ENCODE results near the gene CELF1. TPM values are rescaled to one million over a fixed set of nuclear protein-coding genes. Genes with fewer than 3 reads are reported as not detected.
A peak's percentile ranks its signal among the peaks of the same experiment; 100 is the strongest.

CELF1 gene
- total and polyA plus RNA-seq, 2 of the 13 experiments (the other 11 are each of a cell fraction or from before 2014, with no cell fraction given) = 69.0 to 80.1 TPM

DNA sequence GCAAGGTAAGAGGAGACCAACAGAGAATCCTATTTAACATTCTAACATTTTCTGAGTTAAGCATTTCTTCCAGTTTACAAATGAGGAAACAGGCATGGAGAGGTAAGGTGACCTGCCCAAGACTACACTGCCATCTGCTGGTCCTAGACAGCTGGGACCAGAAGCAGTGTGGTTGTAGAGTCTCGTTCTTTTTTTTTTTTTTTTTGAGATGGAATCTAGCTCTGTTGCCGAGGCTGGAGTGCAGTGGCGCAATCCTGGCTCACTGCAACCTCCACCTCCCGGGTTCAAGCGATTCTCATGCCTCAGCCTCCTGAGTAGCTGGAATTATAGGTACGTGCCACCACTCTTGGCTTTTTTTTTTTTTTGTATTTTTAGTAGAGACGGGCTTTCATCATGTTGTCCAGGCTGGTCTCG lies 98.7 kb downstream of the CELF1 start (continued):
- TF ChIP-seq CEBPG (CRISPR knock-in tag; IDR thresholded peaks at IDR 0.05) (peak; percentile 85), ELF3 (CRISPR knock-in tag; IDR thresholded peaks at IDR 0.05) (peak; percentile 70), ERF (CRISPR knock-in tag; IDR thresholded peaks at IDR 0.05) (peak; percentile 68; the same call in 1 of the 2 replicates), ZNF124 (CRISPR knock-in tag; IDR thresholded peaks at IDR 0.05) (peak; percentile 46; the same call in 1 of the 2 replicates)
- TF ChIP-seq, protein P1, sequence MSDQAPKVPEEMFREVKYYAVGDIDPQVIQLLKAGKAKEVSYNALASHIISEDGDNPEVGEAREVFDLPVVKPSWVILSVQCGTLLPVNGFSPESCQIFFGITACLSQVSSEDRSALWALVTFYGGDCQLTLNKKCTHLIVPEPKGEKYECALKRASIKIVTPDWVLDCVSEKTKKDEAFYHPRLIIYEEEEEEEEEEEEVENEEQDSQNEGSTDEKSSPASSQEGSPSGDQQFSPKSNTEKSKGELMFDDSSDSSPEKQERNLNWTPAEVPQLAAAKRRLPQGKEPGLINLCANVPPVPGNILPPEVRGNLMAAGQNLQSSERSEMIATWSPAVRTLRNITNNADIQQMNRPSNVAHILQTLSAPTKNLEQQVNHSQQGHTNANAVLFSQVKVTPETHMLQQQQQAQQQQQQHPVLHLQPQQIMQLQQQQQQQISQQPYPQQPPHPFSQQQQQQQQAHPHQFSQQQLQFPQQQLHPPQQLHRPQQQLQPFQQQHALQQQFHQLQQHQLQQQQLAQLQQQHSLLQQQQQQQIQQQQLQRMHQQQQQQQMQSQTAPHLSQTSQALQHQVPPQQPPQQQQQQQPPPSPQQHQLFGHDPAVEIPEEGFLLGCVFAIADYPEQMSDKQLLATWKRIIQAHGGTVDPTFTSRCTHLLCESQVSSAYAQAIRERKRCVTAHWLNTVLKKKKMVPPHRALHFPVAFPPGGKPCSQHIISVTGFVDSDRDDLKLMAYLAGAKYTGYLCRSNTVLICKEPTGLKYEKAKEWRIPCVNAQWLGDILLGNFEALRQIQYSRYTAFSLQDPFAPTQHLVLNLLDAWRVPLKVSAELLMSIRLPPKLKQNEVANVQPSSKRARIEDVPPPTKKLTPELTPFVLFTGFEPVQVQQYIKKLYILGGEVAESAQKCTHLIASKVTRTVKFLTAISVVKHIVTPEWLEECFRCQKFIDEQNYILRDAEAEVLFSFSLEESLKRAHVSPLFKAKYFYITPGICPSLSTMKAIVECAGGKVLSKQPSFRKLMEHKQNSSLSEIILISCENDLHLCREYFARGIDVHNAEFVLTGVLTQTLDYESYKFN (CRISPR knock-in tag; conservative IDR thresholded peaks at IDR 0.05) = 0 out of 2 replicates have a peak, but pooled peaks have one; percentile 19

DNA sequence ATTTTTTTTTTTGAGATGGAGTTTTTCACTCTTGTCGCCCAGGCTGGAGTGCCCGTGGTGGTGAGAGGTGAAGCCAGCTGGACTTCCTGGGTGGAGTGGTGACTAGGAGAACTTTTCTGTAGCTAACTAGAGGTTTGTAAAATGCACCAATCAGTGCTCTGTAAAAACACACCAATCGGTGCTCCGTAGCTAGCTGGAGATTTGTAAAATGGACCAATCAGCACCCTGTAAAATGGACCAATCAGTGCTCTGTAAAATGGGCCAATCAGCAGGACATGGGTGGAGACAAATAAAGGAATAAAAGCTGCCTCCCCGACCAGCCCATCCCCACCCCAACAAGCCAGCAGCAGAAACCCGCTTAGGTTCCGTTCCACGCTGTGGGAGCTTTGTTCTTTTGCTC lies 99.6 kb downstream of the CELF1 start:
- ChIA-PET POLR2A (interaction anchor here (1.1 to 1.5 kb wide), 2 partner anchors 16 to 35 kb away, joined by 4 to 9 read pairs; no protein-coding TSS in a partner anchor), CTCF (ENCODE audit: low intra/inter-chr PET ratio, low total read pairs) (interaction anchor here (2.0 kb wide), 1 partner anchor 79 kb away, joined by 9 read pairs; no protein-coding TSS in a partner anchor)
- TF ChIP-seq ZBTB3 (CRISPR knock-in tag; IDR thresholded peaks at IDR 0.05; ENCODE audit: borderline replicate concordance, low read depth) (no peak), SKI (IDR thresholded peaks at IDR 0.05; ENCODE audit: partially characterized antibody) (no peak), ZNF12 (CRISPR knock-in tag; IDR thresholded peaks at IDR 0.05) (no peak), NFYC (CRISPR knock-in tag; IDR thresholded peaks at IDR 0.05) (peak; percentile 50; the same call in 1 of the 2 replicates)
- TF ChIP-seq, protein P2, sequence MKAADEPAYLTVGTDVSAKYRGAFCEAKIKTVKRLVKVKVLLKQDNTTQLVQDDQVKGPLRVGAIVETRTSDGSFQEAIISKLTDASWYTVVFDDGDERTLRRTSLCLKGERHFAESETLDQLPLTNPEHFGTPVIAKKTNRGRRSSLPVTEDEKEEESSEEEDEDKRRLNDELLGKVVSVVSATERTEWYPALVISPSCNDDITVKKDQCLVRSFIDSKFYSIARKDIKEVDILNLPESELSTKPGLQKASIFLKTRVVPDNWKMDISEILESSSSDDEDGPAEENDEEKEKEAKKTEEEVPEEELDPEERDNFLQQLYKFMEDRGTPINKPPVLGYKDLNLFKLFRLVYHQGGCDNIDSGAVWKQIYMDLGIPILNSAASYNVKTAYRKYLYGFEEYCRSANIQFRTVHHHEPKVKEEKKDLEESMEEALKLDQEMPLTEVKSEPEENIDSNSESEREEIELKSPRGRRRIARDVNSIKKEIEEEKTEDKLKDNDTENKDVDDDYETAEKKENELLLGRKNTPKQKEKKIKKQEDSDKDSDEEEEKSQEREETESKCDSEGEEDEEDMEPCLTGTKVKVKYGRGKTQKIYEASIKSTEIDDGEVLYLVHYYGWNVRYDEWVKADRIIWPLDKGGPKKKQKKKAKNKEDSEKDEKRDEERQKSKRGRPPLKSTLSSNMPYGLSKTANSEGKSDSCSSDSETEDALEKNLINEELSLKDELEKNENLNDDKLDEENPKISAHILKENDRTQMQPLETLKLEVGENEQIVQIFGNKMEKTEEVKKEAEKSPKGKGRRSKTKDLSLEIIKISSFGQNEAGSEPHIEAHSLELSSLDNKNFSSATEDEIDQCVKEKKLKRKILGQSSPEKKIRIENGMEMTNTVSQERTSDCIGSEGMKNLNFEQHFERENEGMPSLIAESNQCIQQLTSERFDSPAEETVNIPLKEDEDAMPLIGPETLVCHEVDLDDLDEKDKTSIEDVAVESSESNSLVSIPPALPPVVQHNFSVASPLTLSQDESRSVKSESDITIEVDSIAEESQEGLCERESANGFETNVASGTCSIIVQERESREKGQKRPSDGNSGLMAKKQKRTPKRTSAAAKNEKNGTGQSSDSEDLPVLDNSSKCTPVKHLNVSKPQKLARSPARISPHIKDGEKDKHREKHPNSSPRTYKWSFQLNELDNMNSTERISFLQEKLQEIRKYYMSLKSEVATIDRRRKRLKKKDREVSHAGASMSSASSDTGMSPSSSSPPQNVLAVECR (CRISPR knock-in tag; IDR thresholded peaks at IDR 0.05; ENCODE audit: borderline replicate concordance) = no peak
- in situ Hi-C loops (cut with HindIII; ENCODE audit: extremely low pct_ligation_motif_present, low pct_unique_long_range_greater_than_20kb) = loop anchor here (10.0 kb wide), 1 partner anchor 79 kb away; the partner anchor contains the start of gene SPI1
- Histone ChIP-seq H3K9ac (ENCODE audit: insufficient read depth, low read depth, low read length) (no peak overlapping the region), H3K9me3 (ENCODE audit: low read length) (no peaks in the 10 kb centered on the region), H3K4me3 (replicated peaks in 1 of 3; ENCODE audit: insufficient read depth in 1 of 3, low read depth in 2 of 3, low read length in 3 of 3) (no peak overlapping the region), H3K36me3 (replicated peaks in 1 of 2; ENCODE audit: control insufficient read depth in 1 of 2, insufficient read depth in 2 of 2, low read length in 2 of 2) (no peaks in the 10 kb centered on the region), H3K79me2 (ENCODE audit: insufficient read depth, low read length) (no peaks in the 10 kb centered on the region), H2AFZ (ENCODE audit: low read length) (no peak overlapping the region), H3K27me3 (ENCODE audit: control insufficient read depth in 1 of 2, insufficient read depth in 2 of 2, low read length in 2 of 2) (no peaks in the 10 kb centered on the region), H3K4me2 (ENCODE audit: low read depth, low read length) (no peak overlapping the region), H3K27ac (ENCODE audit: extremely low read length, insufficient read depth, low read length) (no peak overlapping the region), H4K20me1 (ENCODE audit: insufficient read depth, low read length) (no peaks in the 10 kb centered on the region), H3K4me1 (ENCODE audit: insufficient read depth, low read length) (peaks cover 14% of the 10 kb centered on the region)
- BruUV-seq (replicated peaks) = no TSS peak
- no peak for DNase-seq (ENCODE audit: low spot score)
- no peak for FAIRE-seq
- WGBS (ENCODE audit: low lambda C conversion rate) = 94% methylated on average over 8 of the region's 8 CpGs
- no peak for ATAC-seq
- intact Hi-C loops (cut with micrococcal nuclease; ENCODE audit: unreplicated experiment) = loop anchor here (10.0 kb wide), 1 partner anchor 401 kb away; no protein-coding TSS in a partner anchor
